T-cell (primary cell): ENCODE measurements around the gene CCDC106. TPM values are rescaled to one million over a fixed set of nuclear protein-coding genes. Genes with fewer than 3 reads are reported as not detected.

Experiments
- ATAC-seq, 4 experiments: fragments of 200-7000 bp in 3 of 4; fragments of 150-1000 bp in 1 of 4; cut with Tn5 transposase; replicated peaks in 1 of 4; 1 replicate in 3 of 4; 2 replicates in 1 of 4; pipeline ENCODE4 v1.10.0; 2021; ENCODE audit warnings: moderate library complexity in 3 of 4, mild to moderate bottlenecking in 2 of 4, moderate number of reproducible peaks in 1 of 4
- CTCF ChIA-PET, 2 donors: fragments of 300-600 bp; sonication (Branson Sonifier 250); formaldehyde crosslinking; loops; one replicate each; lab custom pipeline; 2022; ENCODE audit warnings: antibody characterized with exemption in 2 of 2; lab: Charles Lee
- POLR2A ChIA-PET, 2 donors: fragments of 300-600 bp; sonication (Branson Sonifier 250); formaldehyde crosslinking; loops; one replicate each; lab custom pipeline; 2022; ENCODE audit warnings: antibody characterized with exemption in 2 of 2; lab: Charles Lee
- DNase-seq, 35 experiments: peaks; one replicate each; pipeline versions ENCODE4 v3.0.0 to v3.0.0-alpha.2; 2013 to 2023
- H3K27ac ChIP-seq: one replicate; pipeline ENCODE4 v1.5.1; 2013; ENCODE audit warnings: low read length
- H3K27me3 ChIP-seq, 2 experiments: replicated peaks in 1 of 2; 1 replicate in 1 of 2; 2 replicates in 1 of 2; pipeline versions ENCODE4 v1.6.1 to v1.7.0; 2013; ENCODE audit warnings: low read length in 1 of 2, mixed read lengths in 1 of 2; ENCODE audit not compliant: control insufficient read depth in 2 of 2, insufficient read depth in 2 of 2; ENCODE audit errors: extremely low read depth in 1 of 2
- H3K36me3 ChIP-seq, 2 donors: 1 replicate in 1 of 2; 2 replicates in 1 of 2; pipeline versions ENCODE4 v1.6.1 to v1.7.0; 2013; ENCODE audit warnings: low read length in 1 of 2; ENCODE audit not compliant: control insufficient read depth in 2 of 2, insufficient read depth in 1 of 2; ENCODE audit errors: extremely low read depth in 1 of 2
- H3K4me1 ChIP-seq, 2 experiments: 1 replicate in 1 of 2; 2 replicates in 1 of 2; pipeline versions ENCODE4 v1.6.1 to v1.7.0; 2013; ENCODE audit warnings: low read length in 2 of 2, mixed read lengths in 1 of 2; ENCODE audit not compliant: insufficient read depth in 2 of 2, control insufficient read depth in 1 of 2; ENCODE audit errors: extremely low read depth in 1 of 2
- H3K4me3 ChIP-seq, 2 donors: 1 replicate in 1 of 2; 2 replicates in 1 of 2; pipeline versions ENCODE4 v1.5.1 to v1.7.0; 2013; ENCODE audit warnings: mild to moderate bottlenecking in 2 of 2, low read length in 1 of 2, moderate library complexity in 1 of 2; ENCODE audit not compliant: control insufficient read depth in 1 of 2; ENCODE audit errors: extremely low read depth in 1 of 2
- H3K9me3 ChIP-seq: 2 replicates; pipeline ENCODE4 v1.7.0; 2013
- H3K27ac Mint-ChIP-seq, 2 donors: one replicate each; pipeline ENCODE4 v1.8.0; 2020 to 2021; ENCODE audit warnings: mild to moderate bottlenecking in 2 of 2, mixed read lengths in 2 of 2
- H3K27me3 Mint-ChIP-seq, 2 donors: one replicate each; pipeline ENCODE4 v1.8.0; 2021 to 2022; ENCODE audit warnings: mixed read lengths in 2 of 2
- H3K36me3 Mint-ChIP-seq: one replicate; pipeline ENCODE4 v1.8.0; 2021; ENCODE audit warnings: mixed read lengths
- H3K4me1 Mint-ChIP-seq, 3 donors: one replicate each; pipeline ENCODE4 v1.8.0; 2020 to 2022; ENCODE audit warnings: mixed read lengths in 3 of 3, mild to moderate bottlenecking in 1 of 3
- H3K4me3 Mint-ChIP-seq, 3 donors: one replicate each; pipeline ENCODE4 v1.8.0; 2020 to 2022; ENCODE audit warnings: mild to moderate bottlenecking in 3 of 3, mixed read lengths in 3 of 3, moderate library complexity in 3 of 3
- H3K9me3 Mint-ChIP-seq, 3 donors: one replicate each; pipeline ENCODE4 v1.8.0; 2020 to 2022; ENCODE audit warnings: mixed read lengths in 3 of 3
- WGBS: methylation state at CpG from one replicate; pipeline ENCODE4 v1.1.5; 2013; ENCODE audit warnings: missing lambda C conversion rate; ENCODE audit not compliant: insufficient coverage; 5-methylcytosine and 5-hydroxymethylcytosine counted together
- total RNA-seq, 35 experiments: library from RNA in 6 of 35; stranded (reverse) in 6 of 35; fragments of 120-200 nt in 1 of 35; gene quantifications; one replicate each; pipeline versions ENCODE4 v1.2.1 to v1.2.4 and lab custom pipeline; 2013 to 2026

CCDC106 gene
- total RNA-seq, 5 donors from 2014 or later (not counting 1 experiment from before 2014, with no cell fraction given), result 1.7 to 4.7 (median 3.8) TPM

DNA sequence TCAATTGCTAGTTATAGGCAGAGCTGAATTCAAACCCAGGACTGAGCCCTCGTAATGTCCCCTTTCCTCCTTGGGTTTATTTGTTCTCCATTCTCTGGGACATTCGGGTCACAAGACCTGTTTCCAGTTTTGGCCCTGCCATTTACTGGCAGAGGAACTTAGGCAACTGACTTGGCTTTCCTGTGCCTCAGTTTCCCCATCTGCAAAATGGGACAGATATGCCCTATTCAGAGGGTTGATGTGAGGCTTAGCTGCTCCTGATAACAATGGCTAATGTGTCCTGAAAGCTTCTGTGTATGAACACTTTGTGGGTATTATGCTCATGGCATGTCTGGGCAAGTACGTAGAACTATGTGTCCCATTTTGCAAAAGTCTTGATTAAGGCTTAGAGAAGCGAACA, 46.9 kb upstream of the CCDC106 start:
- WGBS, result 83% methylated on average over 4 of the region's 4 CpGs
- CTCF ChIA-PET, result no interaction called here

DNA sequence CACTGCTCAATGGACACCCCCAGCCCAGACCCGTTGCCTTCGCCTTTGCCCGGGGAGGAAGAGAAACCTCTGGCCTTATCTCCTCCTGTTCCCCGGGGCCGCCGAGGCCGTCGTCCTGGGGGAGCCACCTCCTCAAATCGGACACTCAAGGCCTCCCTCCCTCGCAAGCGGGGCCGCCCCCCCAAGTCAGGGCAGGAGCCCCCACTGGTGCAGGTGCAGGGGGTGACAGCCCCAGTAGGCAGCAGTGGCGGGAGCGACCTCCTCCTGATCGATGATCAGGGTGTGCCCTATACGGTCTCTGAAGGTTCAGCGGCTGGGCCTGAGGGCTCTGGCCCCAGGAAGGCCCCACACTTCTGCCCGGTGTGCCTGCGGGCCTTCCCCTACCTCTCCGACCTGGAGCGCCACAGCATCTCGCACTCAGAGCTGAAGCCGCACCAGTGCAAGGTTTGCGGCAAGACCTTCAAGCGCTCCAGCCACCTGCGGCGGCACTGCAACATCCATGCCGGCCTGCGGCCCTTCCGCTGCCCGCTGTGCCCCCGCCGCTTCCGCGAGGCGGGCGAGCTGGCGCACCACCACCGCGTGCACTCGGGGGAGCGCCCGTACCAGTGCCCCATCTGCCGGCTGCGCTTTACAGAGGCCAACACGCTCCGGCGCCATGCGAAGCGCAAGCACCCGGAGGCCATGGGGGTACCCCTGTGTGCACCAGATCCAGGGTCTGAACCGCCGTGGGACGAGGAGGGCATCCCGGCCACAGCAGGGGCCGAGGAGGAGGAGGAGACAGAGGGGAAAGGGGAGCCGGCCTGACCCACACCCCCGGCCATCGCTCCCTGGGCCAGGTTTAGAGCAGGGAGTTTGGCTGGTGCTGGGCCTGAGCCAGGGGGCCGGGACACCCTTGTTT, 45.7 kb upstream of the CCDC106 start:
- Histone ChIP-seq H3K9me3 (no peaks in the 10 kb centered on the region), H3K36me3 (peaks cover 0 to 7% of the 10 kb centered on the region in 2 donors), H3K4me1 (peaks cover 17 to 53% of the 10 kb centered on the region in 2 experiments), H3K27me3 (no peaks in the 10 kb centered on the region), H3K4me3 (no peak overlapping the region), H3K27ac (no peak overlapping the region)
- Mint-ChIP-seq H3K36me3 (peaks cover 7% of the 10 kb centered on the region), H3K9me3 (peaks cover 0 to 3% (median 0%) of the 10 kb centered on the region in 3 donors), H3K4me3 (peak overlapping the region in 1 of 3 donors; percentile 80), H3K27me3 (no peaks in the 10 kb centered on the region), H3K4me1 (peaks cover 42 to 59% (median 44%) of the 10 kb centered on the region in 3 donors), H3K27ac (peak overlapping the region in 1 of 2 donors; percentile 84)
- DNase-seq (no peak), ATAC-seq (no peak)
- ChIA-PET POLR2A (interaction anchor here in 1 of 2 donors (0.7 kb wide), 1 partner anchor 125 kb away, joined by 3 read pairs; no protein-coding TSS in a partner anchor), CTCF (interaction anchor here in 1 of 2 donors (0.9 kb wide), 1 partner anchor 88 kb away, joined by 3 read pairs; no protein-coding TSS in a partner anchor)
- WGBS, result 98% methylated on average over 52 of the region's 60 CpGs

More for the DNA sequence above, 46.9 kb upstream of the CCDC106 start:
- peak overlapping the region; percentile 78 to 85 (median 80) for H3K4me3 Mint-ChIP-seq
- H3K4me1 Mint-ChIP-seq, result peaks cover 31 to 51% (median 32%) of the 10 kb centered on the region in 3 donors
- Histone ChIP-seq H3K9me3 (no peaks in the 10 kb centered on the region), H3K4me1 (peaks cover 8 to 41% of the 10 kb centered on the region in 2 experiments), H3K4me3 (peak overlapping the region; percentile 52 to 67), H3K27ac (peak overlapping the region; percentile 64), H3K36me3 (peaks cover 10% of the 10 kb centered on the region in 2 donors), H3K27me3 (no peaks in the 10 kb centered on the region)
- no peaks in the 10 kb centered on the region for H3K27me3 Mint-ChIP-seq
- H3K36me3 Mint-ChIP-seq, result peaks cover 19% of the 10 kb centered on the region
- peak overlapping the region; percentile 84 to 94 for H3K27ac Mint-ChIP-seq
- ATAC-seq, result no peak
- POLR2A ChIA-PET, result interaction anchor here in 1 of 2 donors (0.6 kb wide), 1 partner anchor 15 kb away, joined by 5 read pairs; no protein-coding TSS in a partner anchor
- peaks cover 0 to 3% (median 0%) of the 10 kb centered on the region in 3 donors for H3K9me3 Mint-ChIP-seq
- no peak for DNase-seq

DNA sequence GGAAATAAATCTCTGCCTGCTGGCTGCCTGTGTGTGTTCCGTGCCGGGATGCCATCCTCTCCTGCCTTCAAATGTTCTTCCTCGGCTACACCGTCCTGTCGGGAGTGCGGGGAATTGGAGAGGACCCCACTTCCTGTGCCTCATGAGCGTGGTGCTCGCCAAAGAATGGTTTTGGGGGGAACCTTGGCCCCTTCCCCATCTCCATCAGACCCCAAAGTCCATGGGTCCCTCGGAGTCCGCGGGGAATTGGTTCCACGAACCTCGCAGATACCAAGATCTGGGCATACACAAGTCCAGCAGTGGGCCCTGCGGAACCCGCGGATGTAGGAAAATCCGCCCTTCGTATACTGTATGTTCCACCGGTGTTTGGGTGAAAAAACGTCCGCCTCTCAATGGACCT, 44.9 kb upstream of the CCDC106 start:
- H3K4me1 Mint-ChIP-seq, result peaks cover 49 to 64% (median 51%) of the 10 kb centered on the region in 3 donors
- Histone ChIP-seq H3K4me1 (peaks cover 17 to 55% of the 10 kb centered on the region in 2 experiments), H3K27me3 (no peaks in the 10 kb centered on the region), H3K9me3 (no peaks in the 10 kb centered on the region), H3K27ac (no peak overlapping the region), H3K36me3 (no peaks in the 10 kb centered on the region), H3K4me3 (no peak overlapping the region)
- 96% methylated on average over 15 of the region's 21 CpGs for WGBS
- ATAC-seq, result no peak
- H3K4me3 Mint-ChIP-seq, result peak overlapping the region in 2 of 3 donors; percentile 56 to 86
- no peaks in the 10 kb centered on the region for H3K27me3 Mint-ChIP-seq
- POLR2A ChIA-PET, result no interaction called here
- H3K9me3 Mint-ChIP-seq, result peaks cover 0 to 3% (median 0%) of the 10 kb centered on the region in 3 donors
- CTCF ChIA-PET, result no interaction called here
- no peak overlapping the region for H3K27ac Mint-ChIP-seq
- DNase-seq, result no peak
- peaks cover 9% of the 10 kb centered on the region for H3K36me3 Mint-ChIP-seq

DNA sequence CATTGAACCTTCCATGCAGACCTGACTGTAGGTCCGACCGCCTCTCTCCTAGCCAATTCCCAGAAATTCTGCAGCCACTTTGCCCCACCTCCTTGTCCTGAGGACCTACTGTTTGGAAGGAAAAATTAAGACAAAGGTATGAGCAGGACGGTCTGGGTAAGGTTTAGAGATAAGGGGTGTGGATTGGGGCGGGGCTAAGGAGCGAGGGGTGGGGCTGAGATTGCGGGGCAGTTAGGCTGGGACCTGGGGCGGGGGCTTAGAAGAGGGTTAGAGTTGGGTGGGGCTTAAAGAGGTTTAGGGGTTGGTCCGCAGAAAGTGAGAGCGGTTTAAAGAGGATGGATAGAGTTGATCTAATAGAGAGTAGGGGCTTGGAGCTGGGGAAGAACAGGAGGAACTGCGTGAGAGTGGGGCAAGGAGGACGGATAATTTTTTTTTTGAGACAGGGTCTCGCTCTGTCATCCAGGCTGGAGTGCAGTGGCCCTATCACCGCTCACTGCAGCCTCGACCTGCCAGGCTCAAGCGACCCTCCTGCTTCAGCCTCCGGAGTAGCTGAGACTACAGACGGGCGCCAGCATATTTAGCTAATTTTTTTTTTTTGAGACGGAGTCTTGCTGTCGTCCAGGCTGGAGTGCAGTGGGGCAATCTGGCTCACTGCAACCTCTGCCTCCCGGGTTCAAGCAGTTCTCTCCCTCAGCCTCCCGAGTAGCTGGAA, 44.3 kb upstream of the CCDC106 start:
- no peak overlapping the region for H3K27ac Mint-ChIP-seq
- no peaks in the 10 kb centered on the region for H3K27me3 Mint-ChIP-seq
- Histone ChIP-seq H3K4me3 (no peak overlapping the region), H3K4me1 (peaks cover 17 to 52% of the 10 kb centered on the region in 2 experiments), H3K27me3 (no peaks in the 10 kb centered on the region), H3K27ac (no peak overlapping the region), H3K9me3 (no peaks in the 10 kb centered on the region), H3K36me3 (peaks cover 0 to 2% of the 10 kb centered on the region in 2 donors)
- 93% methylated on average over 18 of the region's 22 CpGs for WGBS
- peaks cover 0 to under 1% (median 0%) of the 10 kb centered on the region in 3 donors for H3K9me3 Mint-ChIP-seq
- ATAC-seq (no peak), DNase-seq (no peak)
- POLR2A ChIA-PET, result interaction anchor here in 1 of 2 donors (0.7 kb wide), 1 partner anchor 349 kb away, joined by 3 read pairs; no protein-coding TSS in a partner anchor
- H3K36me3 Mint-ChIP-seq, result peaks cover 9% of the 10 kb centered on the region
- H3K4me3 Mint-ChIP-seq, result peak overlapping the region; percentile 56 to 86 (median 78)
- H3K4me1 Mint-ChIP-seq, result peaks cover 51 to 64% (median 51%) of the 10 kb centered on the region in 3 donors
- CTCF ChIA-PET, result no interaction called here

DNA sequence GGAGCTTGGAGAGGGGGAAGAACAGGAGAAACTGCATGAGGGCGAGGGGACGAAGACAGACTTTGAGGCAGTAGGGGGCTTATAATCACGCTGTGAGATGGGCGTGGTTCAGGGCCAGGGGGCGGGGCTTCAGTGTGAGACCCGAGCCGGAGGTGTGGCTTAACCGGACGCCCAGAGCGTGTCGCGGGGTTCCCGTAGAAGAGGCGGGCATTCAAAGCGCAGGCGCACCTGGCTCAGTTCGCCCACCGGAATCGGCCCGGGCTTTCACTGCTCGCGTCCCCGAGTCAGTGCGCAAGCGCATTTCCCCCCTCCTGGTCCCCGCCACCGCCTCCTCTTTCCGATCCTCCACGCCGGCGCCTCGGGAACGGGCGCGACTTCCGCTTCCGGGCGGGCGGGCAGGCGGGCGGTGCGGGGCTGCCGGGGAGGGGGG, 42.8 kb upstream of the CCDC106 start:
- Mint-ChIP-seq H3K4me1 (peaks cover 58 to 73% (median 61%) of the 10 kb centered on the region in 3 donors), H3K27me3 (no peaks in the 10 kb centered on the region), H3K36me3 (peaks cover 16% of the 10 kb centered on the region), H3K9me3 (no peaks in the 10 kb centered on the region), H3K27ac (peak overlapping the region; percentile 88 to 91), H3K4me3 (peak overlapping the region; percentile 78 to 86 (median 83))
- Histone ChIP-seq H3K27ac (peak overlapping the region; percentile 74), H3K4me3 (peak overlapping the region; percentile 51 to 84), H3K36me3 (peaks cover 0 to 13% of the 10 kb centered on the region in 2 donors), H3K27me3 (no peaks in the 10 kb centered on the region), H3K9me3 (no peaks in the 10 kb centered on the region), H3K4me1 (peaks cover 17 to 53% of the 10 kb centered on the region in 2 experiments)
- 0% methylated on average over 25 of the region's 43 CpGs for WGBS
- CTCF ChIA-PET, result interaction anchor here in 1 of 2 donors (0.6 to 2.9 kb wide), 8 partner anchors 18 to 144 kb away, joined by 3 to 42 read pairs (median 4); partner anchors contain the start of genes ISOC2 and ZNF784
- POLR2A ChIA-PET, result interaction anchor here (0.5 to 0.7 kb wide), 2 partner anchors 19 to 59 kb away, joined by 3 to 4 read pairs; partner anchors contain the start of gene ZNF784 (in 1 of the 2)
- DNase-seq, result peak; percentile 90 to 99 (median 96)
- ATAC-seq, result peak; percentile 72 to 80 (median 77)
